ENCODE results near the gene MAP4K2.
A peak's percentile ranks its signal among the peaks of the same experiment; 100 is the strongest.

MAP4K2 gene

DNA sequence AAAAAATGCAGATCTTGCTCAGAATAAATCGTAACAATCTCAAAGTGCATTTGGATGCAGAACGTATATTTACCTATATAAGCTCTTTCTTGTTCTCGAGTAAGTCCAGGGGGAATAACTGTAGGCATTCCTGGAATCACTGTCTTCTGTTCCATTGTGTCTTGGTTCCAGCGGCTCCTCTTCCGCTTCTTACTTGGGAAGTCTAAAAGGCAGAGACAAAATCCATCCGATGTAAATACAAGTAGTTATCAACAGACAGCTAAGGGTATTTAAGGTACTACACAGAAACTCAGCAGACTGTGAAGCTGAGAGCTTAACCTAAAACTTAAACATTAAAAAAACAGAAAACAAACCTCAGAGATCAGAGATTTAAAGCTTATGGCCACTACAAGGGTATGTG is 26.6 kb downstream of the MAP4K2 start:
- in situ Hi-C loops (cut with HindIII; ENCODE audit: low sequenced_read_pairs), result no loop called here
- no peak for DNase-seq (ENCODE audit: low read depth, low spot score)
- TF ChIP-seq, protein P1, sequence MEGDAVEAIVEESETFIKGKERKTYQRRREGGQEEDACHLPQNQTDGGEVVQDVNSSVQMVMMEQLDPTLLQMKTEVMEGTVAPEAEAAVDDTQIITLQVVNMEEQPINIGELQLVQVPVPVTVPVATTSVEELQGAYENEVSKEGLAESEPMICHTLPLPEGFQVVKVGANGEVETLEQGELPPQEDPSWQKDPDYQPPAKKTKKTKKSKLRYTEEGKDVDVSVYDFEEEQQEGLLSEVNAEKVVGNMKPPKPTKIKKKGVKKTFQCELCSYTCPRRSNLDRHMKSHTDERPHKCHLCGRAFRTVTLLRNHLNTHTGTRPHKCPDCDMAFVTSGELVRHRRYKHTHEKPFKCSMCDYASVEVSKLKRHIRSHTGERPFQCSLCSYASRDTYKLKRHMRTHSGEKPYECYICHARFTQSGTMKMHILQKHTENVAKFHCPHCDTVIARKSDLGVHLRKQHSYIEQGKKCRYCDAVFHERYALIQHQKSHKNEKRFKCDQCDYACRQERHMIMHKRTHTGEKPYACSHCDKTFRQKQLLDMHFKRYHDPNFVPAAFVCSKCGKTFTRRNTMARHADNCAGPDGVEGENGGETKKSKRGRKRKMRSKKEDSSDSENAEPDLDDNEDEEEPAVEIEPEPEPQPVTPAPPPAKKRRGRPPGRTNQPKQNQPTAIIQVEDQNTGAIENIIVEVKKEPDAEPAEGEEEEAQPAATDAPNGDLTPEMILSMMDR (IDR thresholded peaks at IDR 0.05; ENCODE audit: low read depth, low read length), result no peak
- H3K4me3 ChIP-seq (ENCODE audit: low read depth, low read length), result peak overlapping the region; percentile 58

DNA sequence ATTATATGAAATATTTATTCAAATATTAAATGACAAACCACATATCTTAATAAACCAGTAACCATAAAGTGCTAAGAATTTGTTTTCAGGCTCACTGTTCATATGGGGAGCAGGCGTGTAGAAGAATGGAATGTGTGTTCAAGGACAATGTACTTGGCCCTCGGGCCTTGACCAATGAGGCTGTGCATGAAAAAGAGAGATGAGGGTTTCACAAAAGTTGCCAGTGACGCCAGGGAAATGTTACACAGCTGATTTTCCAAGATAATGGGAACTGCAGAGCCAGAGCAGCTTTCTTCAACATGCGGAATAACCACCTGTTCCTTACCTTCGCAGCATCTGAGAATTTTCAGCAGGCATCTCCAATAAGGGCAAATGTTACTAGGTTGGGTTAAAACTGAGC is 28.9 kb downstream of the MAP4K2 start:
- DNase-seq (ENCODE audit: low read depth, low spot score), result no peak
- TF ChIP-seq, protein P1 (IDR thresholded peaks at IDR 0.05; ENCODE audit: low read depth, low read length), result no peak
- H3K4me3 ChIP-seq (ENCODE audit: low read depth, low read length), result no peak overlapping the region
- in situ Hi-C loops (cut with HindIII; ENCODE audit: low sequenced_read_pairs), result no loop called here

DNA sequence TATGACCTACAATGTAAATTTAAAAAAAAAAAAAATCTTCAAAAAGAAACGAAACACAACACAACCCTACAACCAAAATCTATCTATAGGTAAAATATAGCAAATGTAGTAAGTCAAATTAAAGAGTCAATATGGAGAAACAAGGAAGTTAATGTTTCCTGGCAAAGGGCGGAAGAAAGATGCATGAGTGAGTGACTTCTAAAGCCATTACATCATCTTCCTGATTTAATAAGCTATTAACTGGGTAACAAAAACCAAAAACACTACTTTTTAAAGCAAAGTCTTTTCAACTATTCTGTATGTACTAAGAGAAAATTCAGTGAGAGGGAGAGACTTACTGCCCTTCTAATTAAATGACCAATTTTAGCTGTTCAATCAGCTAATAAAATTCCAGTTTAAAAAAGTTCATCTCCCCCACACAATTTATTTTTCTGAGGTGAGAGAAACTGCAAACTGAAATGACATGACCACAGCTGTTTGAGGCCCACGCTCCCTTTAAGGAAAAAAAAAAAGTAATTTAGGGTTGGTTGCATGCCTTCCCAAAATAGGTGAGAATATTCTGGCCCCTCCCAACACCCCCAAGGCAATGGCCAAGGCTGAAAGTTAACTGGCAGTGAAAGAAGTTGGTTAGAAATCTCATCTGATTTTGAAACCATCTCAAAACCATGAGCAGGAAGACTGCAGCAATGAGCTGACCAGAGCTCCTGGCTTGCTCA is 30.6 kb downstream of the MAP4K2 start:
- DNase-seq (ENCODE audit: low read depth, low spot score), result no peak
- H3K4me3 ChIP-seq (ENCODE audit: low read depth, low read length), result no peak overlapping the region
- TF ChIP-seq, protein P1 (IDR thresholded peaks at IDR 0.05; ENCODE audit: low read depth, low read length), result no peak
- in situ Hi-C loops (cut with HindIII; ENCODE audit: low sequenced_read_pairs), result no loop called here

DNA sequence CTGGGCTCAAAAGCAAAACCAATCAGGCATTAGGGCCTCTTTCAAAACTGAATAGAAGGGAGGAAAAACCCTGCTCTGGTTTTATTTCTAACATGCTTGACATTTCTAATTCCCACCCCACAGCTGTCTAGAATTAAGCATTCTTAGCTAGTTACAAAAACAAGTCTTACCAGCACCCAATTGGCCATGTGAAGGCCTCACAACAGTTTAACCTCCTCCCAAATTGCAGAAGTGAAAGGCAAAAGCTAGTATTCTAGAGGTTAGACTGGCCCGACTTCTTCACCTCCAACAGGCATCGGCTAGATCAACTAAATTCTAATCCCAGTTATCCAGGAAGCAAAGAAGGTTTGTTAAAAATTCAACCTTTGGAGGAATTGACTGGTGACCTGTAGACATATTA is 31.2 kb downstream of the MAP4K2 start:
- H3K4me3 ChIP-seq (ENCODE audit: low read depth, low read length), result no peak overlapping the region
- TF ChIP-seq, protein P1 (IDR thresholded peaks at IDR 0.05; ENCODE audit: low read depth, low read length), result no peak
- no peak for DNase-seq (ENCODE audit: low read depth, low spot score)
- in situ Hi-C loops (cut with HindIII; ENCODE audit: low sequenced_read_pairs), result no loop called here

DNA sequence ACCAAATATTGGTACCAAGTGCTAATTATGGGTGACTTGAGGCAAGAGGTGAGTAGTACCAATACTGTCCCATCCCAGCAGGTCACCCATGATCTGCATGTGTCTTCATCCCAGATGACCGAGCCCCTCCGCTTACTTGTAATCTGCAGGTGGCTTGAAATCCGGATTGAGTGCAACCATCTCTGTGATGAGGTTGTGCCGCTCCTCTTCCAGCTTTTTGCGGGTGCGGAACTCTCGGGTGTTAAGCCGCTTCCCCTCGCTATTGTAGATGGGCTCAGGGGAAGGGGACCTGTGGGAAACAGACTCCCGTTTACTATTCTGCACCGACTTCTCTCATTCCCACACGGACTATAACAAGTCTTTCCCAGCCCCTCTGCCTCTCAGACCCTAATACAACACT is 32.9 kb downstream of the MAP4K2 start:
- no peak for DNase-seq (ENCODE audit: low read depth, low spot score)
- TF ChIP-seq, protein P1 (IDR thresholded peaks at IDR 0.05; ENCODE audit: low read depth, low read length), result no peak
- in situ Hi-C loops (cut with HindIII; ENCODE audit: low sequenced_read_pairs), result no loop called here
- H3K4me3 ChIP-seq (ENCODE audit: low read depth, low read length), result no peak overlapping the region

DNA sequence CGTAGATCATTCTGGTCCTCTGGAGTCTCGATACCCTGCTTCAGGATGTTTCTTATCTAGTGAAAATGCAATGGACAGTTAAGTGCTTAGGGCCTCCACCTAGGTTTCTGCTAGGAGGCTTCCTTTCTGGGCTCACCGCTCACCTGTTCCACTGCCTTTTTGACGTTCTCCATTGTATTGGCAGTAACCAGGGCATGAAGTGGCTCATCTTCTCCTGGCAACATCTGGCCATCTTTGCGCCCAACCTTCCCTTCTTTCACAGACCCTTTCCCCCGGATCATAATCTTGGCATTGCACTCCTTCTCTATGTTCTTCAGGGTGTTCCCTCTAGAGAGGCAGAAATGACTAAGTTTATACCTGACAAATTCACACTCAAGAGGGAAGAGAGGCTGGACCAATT is 33.7 kb downstream of the MAP4K2 start:
- TF ChIP-seq, protein P1 (IDR thresholded peaks at IDR 0.05; ENCODE audit: low read depth, low read length), result no peak
- DNase-seq (ENCODE audit: low read depth, low spot score), result no peak
- in situ Hi-C loops (cut with HindIII; ENCODE audit: low sequenced_read_pairs), result no loop called here
- H3K4me3 ChIP-seq (ENCODE audit: low read depth, low read length), result no peak overlapping the region
